ENCODE measurements around the gene SERINC5.

Gene SERINC5

DNA sequence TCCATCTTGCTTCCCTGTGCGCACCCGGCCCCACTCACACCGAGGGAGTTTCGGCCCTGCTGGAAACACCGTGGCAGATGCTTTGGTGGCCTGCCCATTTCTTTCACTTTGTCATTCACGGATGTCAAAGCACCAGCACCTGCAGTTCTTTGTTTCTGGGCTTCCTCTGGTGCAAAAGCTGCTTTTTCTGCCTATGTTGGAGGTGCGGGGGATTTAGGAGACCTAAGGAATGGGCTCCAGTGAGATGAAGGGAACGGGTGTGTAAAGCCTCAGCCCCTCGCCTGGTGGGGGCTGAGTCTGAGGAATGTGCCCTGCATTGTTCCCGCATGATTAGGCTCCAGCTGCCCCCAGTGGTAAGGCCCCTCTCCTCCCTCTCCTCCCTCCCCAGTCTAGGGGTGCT lies 158.4 kb downstream of the SERINC5 start:
- DNase-seq (ENCODE audit: low read depth), result no peak

DNA sequence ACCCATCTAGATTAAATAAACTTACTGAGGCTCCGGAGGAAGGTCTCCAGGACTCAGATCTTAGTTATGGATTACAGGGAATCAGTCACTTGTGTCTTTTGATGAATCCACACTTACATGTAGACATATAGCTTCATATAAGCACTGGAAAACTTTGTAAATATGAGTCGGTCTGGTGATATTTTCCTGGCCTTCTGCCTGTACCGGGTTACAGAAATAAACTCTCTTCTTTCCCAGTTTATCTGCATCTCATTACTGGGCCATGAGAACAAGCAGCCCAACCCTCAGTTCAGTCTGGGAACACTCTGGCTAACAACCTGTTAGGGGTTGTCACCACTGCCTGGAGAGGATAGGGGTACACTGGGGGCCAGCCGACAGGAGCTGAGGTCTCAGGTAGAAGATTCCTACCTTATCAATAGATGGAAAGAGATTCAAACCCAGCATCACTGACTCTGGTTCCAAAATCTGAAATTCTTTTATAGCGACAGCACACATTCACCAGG lies 161.6 kb downstream of the SERINC5 start:
- no peak for DNase-seq (ENCODE audit: low read depth)

GRCh38 chr5:80093796-80094195 lies 162.1 kb downstream of the SERINC5 start:
- no peak for DNase-seq (ENCODE audit: low read depth)

- no peak for DNase-seq (ENCODE audit: low read depth)
These were observed 163.3 kb downstream of the SERINC5 start for GRCh38 chr5:80092486-80093107.

GRCh38 chr5:80091792-80092192 lies 164.1 kb downstream of the SERINC5 start:
- DNase-seq (ENCODE audit: low read depth), result peak; percentile 7

GRCh38 chr5:80090884-80091166 lies 165.0 kb downstream of the SERINC5 start:
- no peak for DNase-seq (ENCODE audit: low read depth)

DNA sequence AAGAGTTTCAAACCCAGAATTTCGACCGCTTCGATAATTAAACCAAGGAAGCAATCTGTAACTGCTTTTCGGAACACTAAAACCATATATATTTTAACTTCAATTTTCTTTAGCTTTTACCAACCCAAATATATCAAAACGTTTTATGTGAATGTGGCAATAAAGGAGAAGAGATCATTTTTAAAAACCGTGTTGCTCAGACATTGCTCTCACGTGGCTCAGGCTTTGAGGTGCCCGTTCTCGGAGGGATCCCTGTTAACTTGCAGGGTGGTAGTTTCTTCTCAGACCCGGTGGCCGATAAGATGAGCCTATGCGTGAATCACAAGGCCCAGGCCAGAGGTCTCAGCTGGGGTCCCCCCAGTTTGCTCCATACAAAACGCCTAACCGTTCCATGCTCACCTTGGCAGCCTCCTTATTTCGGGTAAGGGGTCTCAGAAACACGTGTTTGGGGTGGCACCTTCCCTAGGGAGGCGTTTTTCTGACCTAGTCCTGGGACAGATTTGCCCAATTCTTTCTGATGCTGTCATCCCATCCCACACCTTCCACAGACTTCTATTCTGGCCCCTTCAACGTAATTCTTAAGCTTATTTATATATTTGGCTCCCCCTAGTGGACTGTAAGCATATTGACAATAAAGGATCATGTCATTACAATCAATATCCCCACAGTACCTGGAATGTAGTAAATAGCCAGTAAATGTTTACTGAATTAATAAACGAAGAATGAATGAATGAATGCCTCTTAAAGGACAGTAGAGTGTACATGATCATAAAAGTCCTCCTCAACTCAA lies 172.6 kb downstream of the SERINC5 start:
- no peak for DNase-seq (ENCODE audit: low read depth)

DNA sequence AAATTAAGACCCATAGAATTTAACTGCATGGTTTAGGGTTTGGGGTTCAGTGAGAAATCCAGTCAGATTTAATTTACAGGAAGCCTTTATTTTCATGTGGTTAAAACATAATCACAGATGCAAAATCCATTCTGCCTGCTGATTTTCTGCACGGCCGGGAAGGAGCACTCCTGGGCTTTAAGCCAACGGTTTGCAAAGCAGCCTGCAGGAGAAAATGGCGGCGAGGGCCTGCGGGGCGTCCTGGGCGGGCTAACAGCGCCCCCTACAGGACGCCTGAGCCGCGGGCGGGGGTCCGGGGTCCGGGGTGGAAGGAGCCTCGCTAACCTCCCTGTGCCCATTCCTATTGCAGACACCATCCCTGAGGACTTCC lies 173.1 kb downstream of the SERINC5 start:
- DNase-seq (ENCODE audit: low read depth), result no peak

DNA sequence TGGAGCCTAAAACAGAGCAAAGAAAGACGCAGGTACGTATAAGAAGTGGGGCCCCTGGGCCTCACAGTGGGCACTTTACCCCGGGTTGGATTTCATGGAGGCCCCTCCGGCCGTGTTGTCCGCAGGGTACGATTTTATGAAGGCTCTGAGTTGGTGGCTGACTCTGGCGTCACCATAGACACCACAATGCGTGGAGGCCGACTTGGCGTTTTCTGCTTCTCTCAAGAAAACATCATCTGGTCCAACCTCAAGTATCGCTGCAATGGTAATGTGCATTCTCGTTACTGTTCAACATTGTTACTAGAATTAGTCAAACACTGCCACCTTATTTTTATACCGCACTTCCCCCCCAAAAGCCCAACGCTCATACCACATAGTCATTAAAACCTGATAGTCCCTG lies 173.6 kb downstream of the SERINC5 start:
- DNase-seq (ENCODE audit: low read depth), result no peak

- DNase-seq (ENCODE audit: low read depth), result no peak
These were observed 176.9 kb downstream of the SERINC5 start for GRCh38 chr5:80078921-80079320.

GRCh38 chr5:80077051-80077714 lies 178.7 kb downstream of the SERINC5 start:
- DNase-seq (ENCODE audit: low read depth), result no peak

- no peak for DNase-seq (ENCODE audit: low read depth)
These were observed 179.5 kb downstream of the SERINC5 start for GRCh38 chr5:80076131-80077050.

- DNase-seq (ENCODE audit: low read depth), result no peak
These were observed 183.5 kb downstream of the SERINC5 start for GRCh38 chr5:80072103-80073073.

GRCh38 chr5:80071510-80072021 lies 184.3 kb downstream of the SERINC5 start:
- no peak for DNase-seq (ENCODE audit: low read depth)

DNA sequence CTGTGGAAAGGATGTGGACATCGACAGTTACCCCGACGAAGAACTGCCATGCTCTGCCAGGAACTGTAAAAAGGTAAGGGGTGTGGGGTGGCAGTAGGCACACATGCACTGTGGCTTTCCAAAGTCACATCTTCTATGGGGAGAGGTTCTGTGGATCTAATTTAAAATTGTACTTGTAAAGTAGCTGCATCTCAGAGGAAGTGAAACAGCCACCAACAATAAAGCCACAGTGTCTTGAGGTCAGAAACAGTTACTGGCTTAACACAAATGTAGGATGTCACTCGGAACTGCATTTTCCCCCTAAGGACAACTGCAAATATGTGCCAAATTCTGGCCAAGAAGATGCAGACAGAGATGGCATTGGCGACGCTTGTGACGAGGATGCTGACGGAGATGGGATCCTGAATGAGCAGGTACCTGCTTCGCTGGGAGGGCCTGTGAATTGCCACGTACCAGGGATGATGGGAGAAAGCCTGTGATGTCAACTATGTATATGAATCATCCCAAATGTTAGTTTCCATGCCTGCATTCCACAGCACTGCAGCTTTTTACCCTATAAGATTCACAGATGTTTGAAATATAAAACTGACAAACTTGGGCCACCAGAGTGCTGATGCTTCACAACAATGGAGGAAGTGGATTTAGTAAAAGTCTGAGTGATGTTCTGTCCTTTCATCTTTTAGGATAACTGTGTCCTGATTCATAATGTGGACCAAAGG lies 185.4 kb downstream of the SERINC5 start:
- DNase-seq (ENCODE audit: low read depth), result no peak

DNA sequence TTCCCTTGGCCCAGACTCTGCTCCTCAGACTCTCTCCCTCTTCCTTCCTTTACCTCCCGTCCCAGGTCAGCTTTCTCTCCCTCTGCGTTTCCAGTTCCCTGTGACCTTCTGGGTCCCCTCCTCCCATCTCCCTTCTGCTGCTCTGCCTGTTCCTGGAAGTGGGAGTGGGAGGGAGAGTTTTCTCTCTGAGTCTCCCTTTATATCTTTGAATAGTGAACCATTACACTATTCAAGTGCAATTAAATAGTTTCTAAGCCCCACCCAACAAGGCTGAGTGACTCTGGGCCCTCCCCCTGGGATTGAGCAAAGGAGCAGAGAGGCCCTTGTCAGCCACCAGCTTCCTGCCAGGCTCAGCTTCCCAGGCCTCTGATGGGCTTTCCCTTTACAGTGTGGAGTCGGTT lies 185.9 kb downstream of the SERINC5 start:
- no peak for DNase-seq (ENCODE audit: low read depth)

DNA sequence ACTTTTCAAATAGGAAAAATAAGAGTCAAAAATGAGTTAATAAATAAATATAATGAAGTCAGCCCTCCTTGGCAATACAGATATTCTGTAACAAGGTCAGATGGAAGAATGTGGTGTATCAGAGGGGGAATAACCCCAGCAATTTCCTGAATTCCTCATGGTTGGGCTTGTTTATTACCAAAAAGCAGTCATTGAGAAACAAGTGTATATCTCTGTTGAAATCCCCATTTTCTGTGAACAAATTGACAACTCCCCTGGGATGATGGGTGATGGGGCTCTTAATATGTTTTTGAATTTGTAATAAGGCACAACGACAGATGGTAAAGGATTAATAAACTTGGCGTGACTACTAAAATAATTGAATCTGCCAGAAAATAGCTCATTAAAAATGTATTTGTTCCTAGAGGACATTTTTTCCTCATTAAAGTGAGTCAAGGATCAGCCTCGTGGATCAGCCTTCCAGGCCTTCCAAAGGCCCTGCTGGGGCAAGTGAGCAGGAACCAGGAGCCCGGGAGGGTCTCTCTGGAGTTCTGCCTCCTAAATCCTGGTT lies 186.5 kb downstream of the SERINC5 start:
- DNase-seq (ENCODE audit: low read depth), result no peak

- no peak for DNase-seq (ENCODE audit: low read depth)
These were observed 187.1 kb downstream of the SERINC5 start for GRCh38 chr5:80068775-80069174.

GRCh38 chr5:80068246-80068636 lies 187.6 kb downstream of the SERINC5 start:
- DNase-seq (ENCODE audit: low read depth), result no peak

Data from stimulated activated CD8-positive, alpha-beta memory T cell treated with anti-CD3 and anti-CD28 coated beads, Interleukin-12 subunit alpha, Interleukin-12 subunit beta, amount 100 ng/mL, for 1 hour (primary cell).